Activated CD4-positive, alpha-beta T cell treated with anti-CD3 and anti-CD28 coated beads, Interleukin-2, amount 50 U/mL, for 16 hours (primary cell): ENCODE data around the gene CLEC2A.

Experiments
- DNase-seq: peaks from one replicate; pipeline ENCODE4 v3.0.0-alpha.2; 2020

Gene CLEC2A

DNA sequence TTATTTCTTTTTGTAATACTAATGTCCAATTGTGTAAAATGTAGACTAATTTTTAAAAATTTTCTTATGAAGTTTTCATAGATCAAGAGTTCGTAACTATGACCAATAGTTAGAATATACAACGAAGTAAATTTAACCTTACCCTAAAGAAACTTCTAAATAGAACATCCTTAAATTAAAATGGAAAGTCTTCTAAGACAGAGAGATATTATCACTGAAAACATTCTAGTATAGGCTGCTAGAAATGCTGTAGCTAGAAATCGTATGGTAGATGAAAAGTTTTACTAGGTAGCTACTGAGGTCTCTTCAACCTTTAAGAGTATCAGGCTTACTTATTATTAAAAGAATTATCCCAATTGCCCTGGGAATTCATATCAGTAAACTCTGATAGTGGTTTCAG, 925 bp downstream of the CLEC2A start:
- no peak for DNase-seq

- DNase-seq: no peak
Measured at GRCh38 chr12:9928607-9929006, 3.6 kb downstream of the CLEC2A start.

DNA sequence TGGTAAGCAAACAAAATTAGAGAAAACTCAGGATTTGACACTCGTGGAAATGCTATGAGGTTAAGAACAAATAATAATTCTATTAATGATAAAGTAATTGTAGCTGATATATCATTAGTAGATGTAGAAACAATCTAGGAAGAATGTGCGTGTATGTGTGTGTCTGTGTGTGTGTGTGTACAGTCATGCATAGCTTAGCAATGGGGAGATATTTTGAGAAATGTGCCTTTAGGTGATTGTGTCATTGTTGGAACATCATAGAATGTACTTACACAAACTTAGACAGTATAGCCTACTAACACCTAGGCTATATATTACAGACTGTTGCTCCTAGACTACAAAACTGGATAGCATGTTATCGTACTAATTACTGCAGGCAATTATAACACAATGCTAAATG, 5.3 kb downstream of the CLEC2A start:
- no peak for DNase-seq

- DNase-seq: peak; percentile 37
Measured at GRCh38 chr12:9925705-9926393, 6.3 kb downstream of the CLEC2A start.

GRCh38 chr12:9922429-9922828, 9.7 kb downstream of the CLEC2A start:
- no peak for DNase-seq

DNA sequence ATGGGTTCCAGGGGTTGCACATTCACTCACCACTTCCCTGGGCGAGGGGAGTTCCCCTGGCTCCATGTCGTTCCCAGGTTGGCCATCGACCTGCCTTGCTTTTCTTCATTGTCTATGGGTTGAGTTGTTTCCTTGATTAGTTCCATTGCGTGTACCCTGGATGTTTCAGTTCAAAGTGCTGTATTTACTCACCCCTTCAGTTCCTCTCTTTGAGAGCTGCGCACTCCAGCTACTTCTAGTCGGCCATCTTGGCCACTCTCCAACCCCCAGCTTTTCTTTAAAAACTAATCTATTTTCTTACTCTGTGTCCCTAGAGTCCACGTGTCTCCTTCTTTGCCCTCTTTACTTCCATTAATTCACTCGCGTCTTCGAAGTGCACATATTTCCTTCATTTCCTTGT, 11.7 kb downstream of the CLEC2A start:
- no peak for DNase-seq

DNA sequence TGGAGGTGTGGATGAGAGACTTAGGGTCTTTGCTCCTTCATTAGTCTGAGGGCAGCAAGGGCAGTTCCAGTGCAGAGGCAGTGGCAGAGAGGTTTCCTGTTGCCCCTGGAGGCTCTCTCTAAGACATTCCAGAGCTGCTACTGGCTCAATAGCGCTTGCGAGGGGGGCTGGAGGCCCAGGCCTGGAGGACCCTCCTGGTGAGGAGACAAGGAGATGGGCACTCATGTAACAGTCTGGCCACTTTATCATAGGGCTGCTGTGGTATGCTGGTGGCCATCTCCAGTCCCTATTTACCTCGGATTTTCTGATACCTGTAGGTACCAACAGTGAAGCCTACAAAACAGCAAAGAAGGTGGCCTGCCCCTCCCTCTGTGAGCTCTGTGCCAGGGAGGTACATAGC, 12.7 kb downstream of the CLEC2A start:
- no peak for DNase-seq

GRCh38 chr12:9911708-9912107, 20.5 kb downstream of the CLEC2A start:
- DNase-seq: no peak

- DNase-seq: no peak
Measured at GRCh38 chr12:9910716-9911421, 21.3 kb downstream of the CLEC2A start.

DNA sequence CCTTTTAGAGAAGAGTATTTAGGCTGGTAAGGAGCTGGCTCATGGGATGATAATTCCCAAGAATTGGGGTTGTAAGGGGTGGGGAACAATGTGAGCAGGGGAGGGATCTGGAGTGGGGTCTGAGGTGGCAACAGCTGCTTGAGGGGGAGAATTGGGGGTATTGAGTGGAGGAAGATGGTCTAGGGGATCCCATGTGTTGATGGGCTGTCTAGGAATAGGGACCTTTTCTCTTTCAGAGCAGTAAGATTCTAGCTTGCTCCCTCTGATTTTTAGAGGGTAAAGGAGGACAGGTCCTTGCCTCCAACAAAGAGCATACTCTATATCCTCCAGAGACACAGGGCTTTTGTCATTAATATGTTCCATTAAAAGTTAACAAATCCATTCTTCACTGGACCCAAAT, 22.4 kb downstream of the CLEC2A start:
- no peak for DNase-seq

DNA sequence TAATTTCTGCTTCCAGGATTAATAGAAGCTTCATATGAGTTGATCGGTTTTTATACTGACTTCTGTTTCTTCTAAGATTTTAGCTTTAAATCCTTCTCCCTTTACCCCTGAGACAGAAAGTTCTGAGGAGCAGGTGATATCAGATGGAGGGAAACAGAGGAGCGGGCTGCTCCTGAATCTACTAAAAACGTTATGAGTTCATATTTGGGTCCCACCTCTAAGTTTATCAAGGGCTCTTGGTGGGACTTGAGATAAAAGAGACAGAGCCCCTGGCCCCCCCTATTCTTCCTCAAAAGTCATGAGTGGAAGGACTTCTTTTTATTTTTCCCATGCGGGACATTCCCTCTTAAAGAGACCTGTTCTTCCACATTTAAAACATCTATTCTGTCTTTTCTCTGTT, 23.8 kb downstream of the CLEC2A start:
- DNase-seq: no peak

DNA sequence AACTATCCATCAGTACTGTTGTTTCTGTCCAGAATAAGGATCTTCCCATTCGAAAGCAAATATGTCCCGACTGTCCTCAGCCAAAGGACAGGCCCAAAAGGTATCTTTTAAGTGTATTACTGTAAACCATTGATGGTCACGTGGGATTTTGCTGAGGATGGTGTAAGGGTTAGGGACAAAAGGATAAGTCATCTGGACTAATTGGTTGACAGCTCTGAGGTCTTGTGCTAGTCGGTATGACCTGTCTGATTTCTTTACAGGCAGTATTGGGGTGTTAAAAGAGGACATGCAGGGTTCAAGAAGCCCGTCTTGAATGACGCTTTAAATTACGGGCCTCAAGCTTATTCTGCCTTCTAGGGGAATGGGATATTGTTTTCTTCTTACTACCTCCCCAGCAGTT, 24.4 kb downstream of the CLEC2A start:
- no peak for DNase-seq

DNA sequence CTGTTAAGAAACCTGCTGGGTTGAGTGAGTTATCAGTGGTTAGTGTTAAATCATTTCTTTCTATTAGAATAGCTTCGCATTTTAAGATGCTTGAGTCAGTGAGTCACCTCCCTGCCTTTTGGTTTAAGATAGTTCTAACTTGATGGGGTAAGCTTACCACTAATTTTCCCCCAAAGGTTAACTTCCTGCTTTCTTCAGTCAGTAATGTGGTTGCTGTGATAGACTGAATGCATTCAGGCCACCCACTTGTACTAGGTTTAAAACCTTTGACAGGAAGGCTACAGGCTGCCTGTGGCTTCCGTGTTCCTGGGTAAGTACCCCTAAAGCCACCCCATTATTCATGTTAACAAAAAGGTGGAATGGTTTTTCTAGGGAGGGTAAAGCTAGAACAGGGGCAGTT, 25.3 kb downstream of the CLEC2A start:
- peak; percentile 20 for DNase-seq

DNA sequence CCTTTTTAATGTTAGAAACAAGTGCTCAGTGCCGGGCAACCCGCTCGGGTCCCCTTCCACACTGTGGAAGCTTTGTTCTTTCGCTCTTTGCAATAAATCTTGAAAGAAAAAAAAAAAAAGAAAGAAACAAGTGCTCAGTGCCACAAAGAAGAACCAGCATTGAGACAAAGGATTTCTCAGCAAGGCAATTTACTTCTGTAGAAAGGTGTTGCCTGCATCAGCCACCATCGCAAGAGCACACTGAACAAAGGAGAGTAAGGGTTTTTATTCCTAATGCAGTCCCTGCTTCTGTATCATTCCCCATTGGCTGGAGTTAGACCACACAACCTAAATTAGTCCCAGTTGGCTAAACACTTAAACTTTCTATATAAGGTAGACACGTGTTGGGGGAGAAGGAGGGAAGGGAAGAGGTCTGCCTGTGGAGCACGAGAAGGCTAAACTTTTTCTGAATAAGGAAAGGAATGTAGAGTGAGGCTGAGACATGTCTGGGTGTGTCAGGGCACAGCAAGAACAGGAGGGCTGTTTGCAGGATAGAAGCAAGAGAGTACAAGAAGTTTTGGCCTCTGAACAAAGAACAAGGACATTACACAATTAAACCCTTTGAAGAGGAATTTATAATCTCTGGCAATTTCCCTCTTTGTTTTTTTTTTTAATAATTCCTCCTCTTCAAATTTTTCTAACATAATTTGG, 29.5 kb downstream of the CLEC2A start:
- DNase-seq: no peak

DNA sequence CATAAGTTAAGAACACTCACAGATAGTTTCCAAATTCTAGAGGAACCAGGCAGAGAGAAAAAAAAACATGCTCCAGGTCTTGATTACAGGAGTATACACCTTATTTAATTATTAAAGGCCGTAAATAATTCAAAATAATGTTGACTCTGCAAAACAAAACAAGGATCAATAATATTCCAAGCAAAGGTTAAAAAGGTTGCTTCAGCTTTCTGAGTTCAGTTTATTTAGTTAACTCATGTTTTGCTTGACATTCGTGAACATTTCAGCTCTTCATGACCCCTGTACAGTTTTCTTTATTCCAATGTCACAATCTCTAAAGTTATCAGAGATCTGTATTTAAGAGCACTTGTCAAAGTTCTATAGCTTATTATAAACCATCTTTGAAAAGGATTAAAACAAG, 31.2 kb downstream of the CLEC2A start:
- no peak for DNase-seq

GRCh38 chr12:9899209-9899608, 33.0 kb downstream of the CLEC2A start:
- no peak for DNase-seq

- no peak for DNase-seq
Measured at GRCh38 chr12:9897535-9897934, 34.6 kb downstream of the CLEC2A start.

GRCh38 chr12:9895215-9895971, 36.8 kb downstream of the CLEC2A start:
- no peak for DNase-seq

- no peak for DNase-seq
Measured at GRCh38 chr12:9888665-9889273, 43.4 kb downstream of the CLEC2A start.

- no peak for DNase-seq
Measured at GRCh38 chr12:9883175-9883574, 49.0 kb downstream of the CLEC2A start.

DNA sequence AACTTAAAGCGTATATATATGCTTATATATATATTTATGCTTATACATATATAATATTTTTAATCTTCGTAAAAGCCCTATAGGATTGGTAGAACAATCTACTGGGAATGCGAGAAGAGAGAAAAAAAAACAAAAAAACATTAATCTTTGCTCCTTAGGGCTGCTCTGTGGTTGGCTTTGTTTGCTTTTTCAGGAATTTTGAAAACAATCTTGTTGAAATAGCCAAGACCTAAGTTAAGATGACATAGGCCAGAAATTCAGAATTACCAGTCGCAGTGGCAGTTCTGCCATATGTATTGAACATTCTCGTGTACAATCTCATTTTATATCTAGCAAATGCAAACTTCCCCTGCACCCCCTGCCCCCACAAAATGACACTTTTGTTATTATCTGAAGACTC, 50.2 kb downstream of the CLEC2A start:
- DNase-seq: no peak

GRCh38 chr12:9881246-9881645, 50.9 kb downstream of the CLEC2A start, which contains the start of gene KLRF2:
Gene KLRF2 (plus strand): TSS chr12:9881489. CDS start chr12:9881596, 107 bp downstream.
- DNase-seq: no peak

- no peak for DNase-seq
Measured at GRCh38 chr12:9880532-9881078, 51.6 kb downstream of the CLEC2A start.
